MCF 10A (cell line): Measurements from ENCODE around the gene POU3F1. TPM values are rescaled to one million over a fixed set of nuclear protein-coding genes. Genes with fewer than 3 reads are reported as not detected.

ENCODE experiments used
- BruUV-seq: library from RNA; stranded (reverse); fragments of 400-500 nt; replicated peaks from 2 replicates; lab custom pipeline; 2021; lab: Mats Ljungman, UMichigan
- CTCF ChIA-PET: fragments of 300-600 bp; sonication (Branson Sonifier 250); formaldehyde crosslinking; extraction: SDS; loops from one replicate; lab custom pipeline; 2021; ENCODE audit warnings: antibody characterized with exemption, inconsistent platforms; lab: Yijun Ruan, JAX
- POLR2A ChIA-PET: fragments of 300-600, 350-650 bp; sonication (Branson Sonifier 250); formaldehyde crosslinking; extraction: SDS; loops from one replicate; lab custom pipeline; 2020; ENCODE audit warnings: antibody characterized with exemption, inconsistent platforms; lab: Yijun Ruan, JAX
- DNase-seq: peaks from one replicate; pipeline ENCODE4 v3.0.0-alpha.2; 2018; ENCODE audit not compliant: unreplicated experiment
- H3K27ac Mint-ChIP-seq: one replicate; pipeline ENCODE4 v1.8.0; 2022; ENCODE audit warnings: mild to moderate bottlenecking, low read depth, mixed read lengths; ENCODE audit not compliant: unreplicated experiment
- H3K27me3 Mint-ChIP-seq: one replicate; pipeline ENCODE4 v1.8.0; 2022; ENCODE audit warnings: mixed read lengths; ENCODE audit not compliant: insufficient read depth, unreplicated experiment
- H3K36me3 Mint-ChIP-seq: one replicate; pipeline ENCODE4 v1.8.0; 2022; ENCODE audit warnings: mild to moderate bottlenecking, moderate library complexity, mixed read lengths; ENCODE audit not compliant: insufficient read depth, unreplicated experiment
- H3K4me1 Mint-ChIP-seq: one replicate; pipeline ENCODE4 v1.8.0; 2022; ENCODE audit warnings: mixed read lengths; ENCODE audit not compliant: insufficient read depth, unreplicated experiment
- H3K4me3 Mint-ChIP-seq: one replicate; pipeline ENCODE4 v1.8.0; 2022; ENCODE audit warnings: mild to moderate bottlenecking, moderate library complexity, mixed read lengths; ENCODE audit not compliant: unreplicated experiment
- H3K9me3 Mint-ChIP-seq: one replicate; pipeline ENCODE4 v1.8.0; 2022; ENCODE audit warnings: mixed read lengths; ENCODE audit not compliant: unreplicated experiment
- intact Hi-C: fragments of 100-400 bp; cut with micrococcal nuclease; formaldehyde crosslinking; loops from 2 replicates; pipeline ENCODE4 v1.14.1; 2022
- total RNA-seq: library from RNA; stranded (reverse); gene quantifications from 2 replicates; pipeline ENCODE4 v1.2.3, GENCODE V29; 2022
- TF ChIP-seq, protein P1 (sequence below): fragments of 200-600 bp; IDR thresholded peaks from one replicate; pipeline ENCODE4 v1.8.0; 2022; ENCODE audit warnings: antibody characterized with exemption, mild to moderate bottlenecking; ENCODE audit not compliant: unreplicated experiment

Gene POU3F1
- total RNA-seq, 1 experiment from 2014 or later: 0.14 TPM

- Mint-ChIP-seq H3K27ac (no peak overlapping the region), H3K9me3 (no peaks in the 10 kb centered on the region), H3K4me3 (no peak overlapping the region), H3K36me3 (no peaks in the 10 kb centered on the region), H3K27me3 (peaks cover 20% of the 10 kb centered on the region), H3K4me1 (no peaks in the 10 kb centered on the region)
- POLR2A ChIA-PET: interaction anchor here (0.5 to 0.7 kb wide), 3 partner anchors 58 to 682 kb away, joined by 3 to 4 read pairs (median 4); no protein-coding TSS in a partner anchor
- intact Hi-C loops: no loop called here
- TF ChIP-seq, protein P1, sequence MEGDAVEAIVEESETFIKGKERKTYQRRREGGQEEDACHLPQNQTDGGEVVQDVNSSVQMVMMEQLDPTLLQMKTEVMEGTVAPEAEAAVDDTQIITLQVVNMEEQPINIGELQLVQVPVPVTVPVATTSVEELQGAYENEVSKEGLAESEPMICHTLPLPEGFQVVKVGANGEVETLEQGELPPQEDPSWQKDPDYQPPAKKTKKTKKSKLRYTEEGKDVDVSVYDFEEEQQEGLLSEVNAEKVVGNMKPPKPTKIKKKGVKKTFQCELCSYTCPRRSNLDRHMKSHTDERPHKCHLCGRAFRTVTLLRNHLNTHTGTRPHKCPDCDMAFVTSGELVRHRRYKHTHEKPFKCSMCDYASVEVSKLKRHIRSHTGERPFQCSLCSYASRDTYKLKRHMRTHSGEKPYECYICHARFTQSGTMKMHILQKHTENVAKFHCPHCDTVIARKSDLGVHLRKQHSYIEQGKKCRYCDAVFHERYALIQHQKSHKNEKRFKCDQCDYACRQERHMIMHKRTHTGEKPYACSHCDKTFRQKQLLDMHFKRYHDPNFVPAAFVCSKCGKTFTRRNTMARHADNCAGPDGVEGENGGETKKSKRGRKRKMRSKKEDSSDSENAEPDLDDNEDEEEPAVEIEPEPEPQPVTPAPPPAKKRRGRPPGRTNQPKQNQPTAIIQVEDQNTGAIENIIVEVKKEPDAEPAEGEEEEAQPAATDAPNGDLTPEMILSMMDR: no peak
- CTCF ChIA-PET: interaction anchor here (0.7 to 1.5 kb wide), 6 partner anchors 9 to 645 kb away, joined by 3 to 7 read pairs (median 4); no protein-coding TSS in a partner anchor
- no TSS peak for BruUV-seq
- no peak for DNase-seq
Observed at GRCh38 chr1:38072858-38073257, 26.3 kb upstream of the POU3F1 start.

- H3K4me1 Mint-ChIP-seq: no peaks in the 10 kb centered on the region
- H3K4me3 Mint-ChIP-seq: no peak overlapping the region
- no peaks in the 10 kb centered on the region for H3K9me3 Mint-ChIP-seq
- DNase-seq: peak; percentile 35
- ChIA-PET POLR2A (interaction anchor here (0.9 kb wide), 1 partner anchor 47 kb away, joined by 3 read pairs; no protein-coding TSS in a partner anchor), CTCF (interaction anchor here (0.5 to 1.5 kb wide), 9 partner anchors 15 to 780 kb away, joined by 3 to 7 read pairs (median 3); no protein-coding TSS in a partner anchor)
- TF ChIP-seq, protein P1: peak; percentile 22
- BruUV-seq: no TSS peak
- peaks cover 20% of the 10 kb centered on the region for H3K27me3 Mint-ChIP-seq
- H3K27ac Mint-ChIP-seq: no peak overlapping the region
- intact Hi-C loops: no loop called here
- H3K36me3 Mint-ChIP-seq: no peaks in the 10 kb centered on the region
Observed at GRCh38 chr1:38071312-38072256, 25.0 kb upstream of the POU3F1 start.

GRCh38 chr1:38068980-38069340 is 22.4 kb upstream of the POU3F1 start:
- intact Hi-C loops: no loop called here
- no peak for DNase-seq
- Mint-ChIP-seq H3K4me3 (no peak overlapping the region), H3K4me1 (peaks cover under 1% of the 10 kb centered on the region), H3K9me3 (no peaks in the 10 kb centered on the region), H3K27me3 (peaks cover 20% of the 10 kb centered on the region), H3K36me3 (peaks cover 7% of the 10 kb centered on the region), H3K27ac (no peak overlapping the region)
- ChIA-PET CTCF (interaction anchor here (1.2 kb wide), 1 partner anchor 58 kb away, joined by 3 read pairs; no protein-coding TSS in a partner anchor), POLR2A (no interaction called here)
- TF ChIP-seq, protein P1: no peak
- BruUV-seq: no TSS peak
